Sigmoid colon (tissue), 4 donors: Measurements from ENCODE around the gene CDKN1C.

Experiments
- CTCF ChIP-seq, 4 experiments: fragments of 450-650 bp in 3 of 4; fragments of 200-600 bp in 1 of 4; IDR thresholded peaks; one replicate each; pipeline ENCODE4 v1.5.1; 2016 to 2019; ENCODE audit warnings: antibody characterized with exemption in 4 of 4, mild to moderate bottlenecking in 3 of 4, moderate library complexity in 2 of 4
- EP300 ChIP-seq, 4 donors: sonication (generic); formaldehyde crosslinking; IDR thresholded peaks; one replicate each; pipeline ENCODE4 v1.6.1; 2017; ENCODE audit warnings: antibody characterized with exemption in 4 of 4
- POLR2AphosphoS5 ChIP-seq, 4 donors: sonication (generic); formaldehyde crosslinking; IDR thresholded peaks; one replicate each; pipeline ENCODE4 v1.6.1; 2017; ENCODE audit warnings: antibody characterized with exemption in 4 of 4

- TF ChIP-seq CTCF (IDR thresholded peaks at IDR 0.05) = no peak
- TF ChIP-seq EP300 (IDR thresholded peaks at IDR 0.05) = no peak
- TF ChIP-seq POLR2AphosphoS5 (IDR thresholded peaks at IDR 0.05) = no peak
Observed at GRCh38 chr11:2870460-2870859, 15.1 kb downstream of the CDKN1C start.
